ENCODE results near the gene FKBP6. TPM values are rescaled to one million over a fixed set of nuclear protein-coding genes. Genes with fewer than 3 reads are reported as not detected.
"Not testable (repeated sequence)": the region's sequence is repeated elsewhere in the genome, so short reads cannot be mapped to it uniquely, and the experiment has no call there.

The FKBP6 gene
- polyA plus RNA-seq, 1 donor from 2014 or later: not detected

- Histone ChIP-seq H4K20me1 (ENCODE audit: insufficient read depth) (no peaks in the 10 kb centered on the region), H3K36me3 (ENCODE audit: insufficient read depth, low read length) (no peaks in the 10 kb centered on the region), H3F3A (ENCODE audit: insufficient read depth, low read length, poor library complexity, severe bottlenecking) (no peaks in the 10 kb centered on the region), H3K9ac (ENCODE audit: low read length) (no peak overlapping the region), H3K4me2 (ENCODE audit: low read length) (no peak overlapping the region), H3K9me3 (ENCODE audit: low read length) (no peaks in the 10 kb centered on the region), H3K9me2 (ENCODE audit: insufficient read depth, low read length) (no peaks in the 10 kb centered on the region), H2AFZ (ENCODE audit: low read depth, low read length) (no peak overlapping the region), H3K79me2 (replicated peaks; ENCODE audit: insufficient read depth, low read length) (no peaks in the 10 kb centered on the region), H3K27me3 (ENCODE audit: insufficient read depth, low read depth, low read length) (no peaks in the 10 kb centered on the region), H3K4me3 (ENCODE audit: low read length) (no peak overlapping the region), H3K27ac (ENCODE audit: low read length) (no peak overlapping the region)
- TF ChIP-seq POLR2AphosphoS5 (IDR thresholded peaks at IDR 0.05) (no peak), EZH2 (IDR thresholded peaks at IDR 0.05; ENCODE audit: borderline replicate concordance, insufficient read depth, low read length, poor library complexity, severe bottlenecking) (no peak), TAF1 (IDR thresholded peaks at IDR 0.05; ENCODE audit: low read depth) (no peak), SMC3 (conservative IDR thresholded peaks at IDR 0.05; ENCODE audit: poor library complexity) (no peak), CTCF (IDR thresholded peaks at IDR 0.05; ENCODE audit: poor library complexity, severe bottlenecking) (no peak), MXI1 (conservative IDR thresholded peaks at IDR 0.05; ENCODE audit: poor library complexity, severe bottlenecking) (no peak)
- TF ChIP-seq, protein P1, sequence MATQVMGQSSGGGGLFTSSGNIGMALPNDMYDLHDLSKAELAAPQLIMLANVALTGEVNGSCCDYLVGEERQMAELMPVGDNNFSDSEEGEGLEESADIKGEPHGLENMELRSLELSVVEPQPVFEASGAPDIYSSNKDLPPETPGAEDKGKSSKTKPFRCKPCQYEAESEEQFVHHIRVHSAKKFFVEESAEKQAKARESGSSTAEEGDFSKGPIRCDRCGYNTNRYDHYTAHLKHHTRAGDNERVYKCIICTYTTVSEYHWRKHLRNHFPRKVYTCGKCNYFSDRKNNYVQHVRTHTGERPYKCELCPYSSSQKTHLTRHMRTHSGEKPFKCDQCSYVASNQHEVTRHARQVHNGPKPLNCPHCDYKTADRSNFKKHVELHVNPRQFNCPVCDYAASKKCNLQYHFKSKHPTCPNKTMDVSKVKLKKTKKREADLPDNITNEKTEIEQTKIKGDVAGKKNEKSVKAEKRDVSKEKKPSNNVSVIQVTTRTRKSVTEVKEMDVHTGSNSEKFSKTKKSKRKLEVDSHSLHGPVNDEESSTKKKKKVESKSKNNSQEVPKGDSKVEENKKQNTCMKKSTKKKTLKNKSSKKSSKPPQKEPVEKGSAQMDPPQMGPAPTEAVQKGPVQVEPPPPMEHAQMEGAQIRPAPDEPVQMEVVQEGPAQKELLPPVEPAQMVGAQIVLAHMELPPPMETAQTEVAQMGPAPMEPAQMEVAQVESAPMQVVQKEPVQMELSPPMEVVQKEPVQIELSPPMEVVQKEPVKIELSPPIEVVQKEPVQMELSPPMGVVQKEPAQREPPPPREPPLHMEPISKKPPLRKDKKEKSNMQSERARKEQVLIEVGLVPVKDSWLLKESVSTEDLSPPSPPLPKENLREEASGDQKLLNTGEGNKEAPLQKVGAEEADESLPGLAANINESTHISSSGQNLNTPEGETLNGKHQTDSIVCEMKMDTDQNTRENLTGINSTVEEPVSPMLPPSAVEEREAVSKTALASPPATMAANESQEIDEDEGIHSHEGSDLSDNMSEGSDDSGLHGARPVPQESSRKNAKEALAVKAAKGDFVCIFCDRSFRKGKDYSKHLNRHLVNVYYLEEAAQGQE (IDR thresholded peaks at IDR 0.05; ENCODE audit: borderline replicate concordance): no peak
Measured at GRCh38 chr7:73359306-73359705, 31.3 kb downstream of the FKBP6 start.

DNA sequence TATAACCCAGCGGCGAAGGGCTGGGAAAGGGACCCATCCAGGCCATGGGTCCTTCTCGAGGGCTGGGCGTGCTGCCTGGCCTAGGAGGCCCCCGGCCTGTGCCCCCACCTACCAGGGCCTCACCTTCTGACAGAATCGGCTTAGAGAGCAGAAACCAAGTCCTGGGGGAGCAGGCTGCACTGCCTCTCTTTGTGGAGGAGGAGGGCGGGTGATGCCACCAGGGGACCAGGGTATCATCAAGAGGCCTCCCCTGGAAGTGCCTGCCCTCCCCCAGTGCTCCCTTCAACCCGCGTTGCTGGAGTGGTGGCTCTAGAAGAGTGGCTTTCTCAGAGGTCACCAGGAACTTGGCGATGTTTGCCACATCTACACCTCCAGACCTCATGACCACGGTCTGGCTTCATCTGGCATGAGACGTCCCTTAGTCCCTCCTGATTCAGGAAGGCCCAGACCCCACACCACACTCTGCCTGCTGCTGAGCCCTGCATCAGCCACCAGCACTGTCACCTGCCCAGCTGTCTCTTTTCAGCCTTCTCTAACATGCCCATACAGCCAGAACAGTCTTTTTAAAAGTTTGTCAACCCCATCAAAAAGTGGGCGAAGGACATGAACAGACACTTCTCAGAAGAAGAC is 31.9 kb downstream of the FKBP6 start:
- H3K4me3 ChIP-seq (ENCODE audit: low read length): no peak overlapping the region
- H3K27ac ChIP-seq (ENCODE audit: low read length): no peak overlapping the region
- no peak overlapping the region for H2AFZ ChIP-seq (ENCODE audit: low read depth, low read length)
- H3K9me2 ChIP-seq (ENCODE audit: insufficient read depth, low read length): no peaks in the 10 kb centered on the region
- no peaks in the 10 kb centered on the region for H3F3A ChIP-seq (ENCODE audit: insufficient read depth, low read length, poor library complexity, severe bottlenecking)
- TF ChIP-seq CTCF (IDR thresholded peaks at IDR 0.05; ENCODE audit: poor library complexity, severe bottlenecking): no peak
- no peak for TF ChIP-seq SMC3 (conservative IDR thresholded peaks at IDR 0.05; ENCODE audit: poor library complexity)
- TF ChIP-seq RAD21 (conservative IDR thresholded peaks at IDR 0.05): no peak
- TF ChIP-seq EP300 (conservative IDR thresholded peaks at IDR 0.05; ENCODE audit: poor library complexity, severe bottlenecking): no peak
- TF ChIP-seq, protein P1 (IDR thresholded peaks at IDR 0.05; ENCODE audit: borderline replicate concordance): no peak
- no peak for TF ChIP-seq TAF1 (IDR thresholded peaks at IDR 0.05; ENCODE audit: low read depth)
- TF ChIP-seq MXI1 (conservative IDR thresholded peaks at IDR 0.05; ENCODE audit: poor library complexity, severe bottlenecking): no peak
- no peak for TF ChIP-seq POLR2AphosphoS5 (IDR thresholded peaks at IDR 0.05)
- TF ChIP-seq EZH2 (IDR thresholded peaks at IDR 0.05; ENCODE audit: borderline replicate concordance, insufficient read depth, low read length, poor library complexity, severe bottlenecking): no peak
- no peaks in the 10 kb centered on the region for H3K36me3 ChIP-seq (ENCODE audit: insufficient read depth, low read length)
- no peaks in the 10 kb centered on the region for H4K20me1 ChIP-seq (ENCODE audit: insufficient read depth)
- H3K27me3 ChIP-seq (ENCODE audit: insufficient read depth, low read depth, low read length): no peaks in the 10 kb centered on the region
- no peaks in the 10 kb centered on the region for H3K9me3 ChIP-seq (ENCODE audit: low read length)
- no peak overlapping the region for H3K9ac ChIP-seq (ENCODE audit: low read length)
- H3K79me2 ChIP-seq (replicated peaks; ENCODE audit: insufficient read depth, low read length): no peaks in the 10 kb centered on the region
- no peak overlapping the region for H3K4me2 ChIP-seq (ENCODE audit: low read length)

DNA sequence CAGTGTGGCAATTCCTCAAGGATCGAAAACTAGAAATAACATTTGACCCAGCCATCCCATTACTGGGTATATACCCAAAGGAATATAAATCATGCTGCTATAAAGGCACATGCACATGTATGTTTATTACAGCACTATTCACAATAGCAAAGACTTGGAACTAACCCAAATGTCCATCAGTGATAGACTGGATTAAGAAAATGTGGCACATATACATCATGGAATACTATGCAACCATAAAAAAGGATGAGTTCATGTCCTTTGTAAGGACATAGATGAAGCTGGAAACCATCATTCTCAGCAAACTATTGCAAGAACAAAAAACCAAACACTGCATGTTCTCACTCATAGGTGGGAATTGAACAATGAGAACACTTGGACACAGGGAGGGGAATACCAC is 32.6 kb downstream of the FKBP6 start:
- H2AFZ ChIP-seq (ENCODE audit: low read depth, low read length); H3K27ac ChIP-seq (ENCODE audit: low read length); H3K4me2 ChIP-seq (ENCODE audit: low read length); H3F3A ChIP-seq (ENCODE audit: insufficient read depth, low read length, poor library complexity, severe bottlenecking); H3K27me3 ChIP-seq (ENCODE audit: insufficient read depth, low read depth, low read length); H3K79me2 ChIP-seq (replicated peaks; ENCODE audit: insufficient read depth, low read length); H3K36me3 ChIP-seq (ENCODE audit: insufficient read depth, low read length); H3K9me3 ChIP-seq (ENCODE audit: low read length); H4K20me1 ChIP-seq (ENCODE audit: insufficient read depth); H3K9me2 ChIP-seq (ENCODE audit: insufficient read depth, low read length); H3K9ac ChIP-seq (ENCODE audit: low read length); H3K4me3 ChIP-seq (ENCODE audit: low read length): not testable (repeated sequence)

All from neural cell (in vitro differentiated cells).